Activated CD4-positive, alpha-beta memory T cell treated with anti-CD3 and anti-CD28 coated beads, Interleukin-2, amount 10 ng/mL, durations not matched to agents 7 days and 5 days (primary cell): Measurements from ENCODE around the gene LDLRAP1. TPM values are rescaled to one million over a fixed set of nuclear protein-coding genes. Genes with fewer than 3 reads are reported as not detected.
"Not testable (repeated sequence)": the region's sequence is repeated elsewhere in the genome, so short reads cannot be mapped to it uniquely, and the experiment has no call there.

Experiments used
- CTCF ChIA-PET: fragments of 350-600 bp; sonication (Branson Sonifier 250); formaldehyde crosslinking; loops from one replicate; lab custom pipeline; 2021; ENCODE audit warnings: antibody characterized with exemption, inconsistent platforms; lab: Charles Lee
- POLR2A ChIA-PET: fragments of 350-600 bp; sonication (Branson Sonifier 250); formaldehyde crosslinking; loops from one replicate; lab custom pipeline; 2021; ENCODE audit warnings: antibody characterized with exemption; lab: Charles Lee
- DNase-seq: peaks from one replicate; pipeline ENCODE4 v3.0.0-alpha.2; 2020
- H3K27ac Mint-ChIP-seq: one replicate; pipeline ENCODE4 v1.8.0; 2021; ENCODE audit warnings: mild to moderate bottlenecking, mixed read lengths
- H3K27me3 Mint-ChIP-seq: one replicate; pipeline ENCODE4 v1.8.0; 2021; ENCODE audit warnings: mixed read lengths
- H3K36me3 Mint-ChIP-seq: one replicate; pipeline ENCODE4 v1.8.0; 2021; ENCODE audit warnings: low read depth, mixed read lengths
- H3K4me1 Mint-ChIP-seq: one replicate; pipeline ENCODE4 v1.8.0; 2021; ENCODE audit warnings: mixed read lengths
- H3K4me3 Mint-ChIP-seq: one replicate; pipeline ENCODE4 v1.8.0; 2021; ENCODE audit warnings: mild to moderate bottlenecking, mixed read lengths
- H3K9me3 Mint-ChIP-seq: one replicate; pipeline ENCODE4 v1.8.0; 2021; ENCODE audit warnings: mixed read lengths
- total RNA-seq, 2 experiments: library from RNA; stranded (reverse); gene quantifications; one replicate each; pipeline ENCODE4 v1.2.3, GENCODE V29; 2021

Gene LDLRAP1
- total RNA-seq, 2 experiments from 2014 or later = 26.4 to 27.7 TPM

GRCh38 chr1:25577134-25577920 lies 33.9 kb downstream of the LDLRAP1 start:
- no peaks in the 10 kb centered on the region for H3K36me3 Mint-ChIP-seq
- ChIA-PET POLR2A (no interaction called here), CTCF (no interaction called here)
- no peak overlapping the region for H3K27ac Mint-ChIP-seq
- DNase-seq = no peak
- peaks cover 13% of the 10 kb centered on the region for H3K27me3 Mint-ChIP-seq
- no peaks in the 10 kb centered on the region for H3K9me3 Mint-ChIP-seq
- no peaks in the 10 kb centered on the region for H3K4me1 Mint-ChIP-seq
- no peak overlapping the region for H3K4me3 Mint-ChIP-seq

DNA sequence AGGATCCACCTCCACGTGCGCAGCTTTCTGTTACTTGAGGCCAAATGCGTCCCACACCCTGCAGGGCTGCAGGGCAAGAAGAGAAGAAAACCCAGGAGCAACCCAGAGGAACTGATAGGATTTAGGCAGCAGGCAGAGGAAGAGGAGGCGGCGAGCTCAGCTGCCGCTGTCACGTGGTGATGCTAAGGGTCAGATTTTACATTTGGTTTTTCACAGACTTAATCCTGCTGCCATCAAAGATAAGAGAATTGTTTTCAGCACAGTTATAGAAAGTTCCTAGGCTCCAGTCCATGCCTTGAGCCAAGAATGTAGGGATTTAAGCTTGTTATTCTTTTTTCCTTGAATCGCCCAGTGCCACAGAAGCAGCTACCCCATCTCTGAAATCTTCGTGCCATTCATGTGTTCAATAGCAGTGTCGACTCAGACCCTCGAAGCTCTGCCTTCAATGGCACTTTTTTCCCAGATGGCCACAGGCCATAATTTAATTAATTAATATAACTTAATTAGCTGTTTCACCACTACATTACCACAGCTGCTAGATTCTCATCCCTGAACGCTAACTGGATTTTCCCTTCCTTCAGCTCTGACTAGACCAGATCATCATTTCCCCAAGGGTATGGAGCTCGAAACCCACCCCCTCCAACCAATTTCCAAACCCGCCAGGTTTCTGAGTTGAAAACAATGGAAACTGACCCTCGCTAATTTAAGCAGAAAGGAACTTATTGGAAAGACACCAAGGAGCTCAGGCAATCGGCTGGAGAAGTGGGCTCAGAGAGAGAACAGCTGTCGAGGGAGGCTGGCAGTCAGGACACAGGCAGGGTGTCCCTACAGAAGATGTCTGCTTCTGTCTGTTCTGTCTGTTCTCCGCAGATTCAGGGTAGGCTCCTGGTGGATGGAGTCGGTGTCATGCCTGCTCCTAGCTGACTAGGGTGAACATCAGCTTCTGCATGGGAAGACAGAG lies 36.2 kb downstream of the LDLRAP1 start:
- Mint-ChIP-seq H3K9me3 (no peaks in the 10 kb centered on the region), H3K27me3 (peaks cover 26% of the 10 kb centered on the region), H3K36me3 (no peaks in the 10 kb centered on the region), H3K27ac (no peak overlapping the region), H3K4me3 (no peak overlapping the region), H3K4me1 (no peaks in the 10 kb centered on the region)
- POLR2A ChIA-PET = interaction anchor here (0.8 to 1.1 kb wide), 2 partner anchors 14 to 332 kb away, joined by 3 read pairs; partner anchors contain the start of gene RSRP1
- CTCF ChIA-PET = interaction anchor here (1.0 to 1.2 kb wide), 3 partner anchors 19 to 33 kb away, joined by 3 to 4 read pairs (median 3); no protein-coding TSS in a partner anchor
- DNase-seq = no peak

- Mint-ChIP-seq H3K27ac (no peak overlapping the region), H3K9me3 (no peaks in the 10 kb centered on the region), H3K4me3 (no peak overlapping the region), H3K27me3 (peaks cover 32% of the 10 kb centered on the region), H3K4me1 (no peaks in the 10 kb centered on the region), H3K36me3 (no peaks in the 10 kb centered on the region)
- DNase-seq = no peak
- CTCF ChIA-PET = interaction anchor here (1.2 kb wide), 1 partner anchor 18 kb away, joined by 3 read pairs; no protein-coding TSS in a partner anchor
- POLR2A ChIA-PET = interaction anchor here (1.1 kb wide), 1 partner anchor 334 kb away, joined by 3 read pairs; the partner anchor contains the start of gene RSRP1
These were observed 37.5 kb downstream of the LDLRAP1 start for GRCh38 chr1:25580927-25581326.

- no peak overlapping the region for H3K4me3 Mint-ChIP-seq
- no peaks in the 10 kb centered on the region for H3K9me3 Mint-ChIP-seq
- no peak overlapping the region for H3K27ac Mint-ChIP-seq
- peaks cover 36% of the 10 kb centered on the region for H3K27me3 Mint-ChIP-seq
- POLR2A ChIA-PET = no interaction called here
- DNase-seq = no peak
- peaks cover under 1% of the 10 kb centered on the region for H3K4me1 Mint-ChIP-seq
- CTCF ChIA-PET = interaction anchor here (1.8 kb wide), 1 partner anchor 9 kb away, joined by 7 read pairs; no protein-coding TSS in a partner anchor
- H3K36me3 Mint-ChIP-seq = no peaks in the 10 kb centered on the region
These were observed 38.4 kb downstream of the LDLRAP1 start for GRCh38 chr1:25581764-25582163.

- CTCF ChIA-PET = no interaction called here
- H3K9me3 Mint-ChIP-seq = no peaks in the 10 kb centered on the region
- no peak overlapping the region for H3K27ac Mint-ChIP-seq
These were observed 40.3 kb downstream of the LDLRAP1 start for GRCh38 chr1:25583519-25584370.

GRCh38 chr1:25586181-25586588 lies 42.8 kb downstream of the LDLRAP1 start:
- no peak overlapping the region for H3K4me3 Mint-ChIP-seq
- peaks cover 45% of the 10 kb centered on the region for H3K27me3 Mint-ChIP-seq
- ChIA-PET CTCF (no interaction called here), POLR2A (no interaction called here)
- H3K27ac Mint-ChIP-seq = no peak overlapping the region
- H3K36me3 Mint-ChIP-seq = no peaks in the 10 kb centered on the region
- H3K9me3 Mint-ChIP-seq = no peaks in the 10 kb centered on the region
- H3K4me1 Mint-ChIP-seq = peaks cover 9% of the 10 kb centered on the region
- no peak for DNase-seq

More at GRCh38 chr1:25583519-25584370, 40.3 kb downstream of the LDLRAP1 start:
- DNase-seq = no peak
- Mint-ChIP-seq H3K4me1 (peaks cover 9% of the 10 kb centered on the region), H3K27me3 (peaks cover 42% of the 10 kb centered on the region), H3K4me3 (no peak overlapping the region), H3K36me3 (no peaks in the 10 kb centered on the region)
- POLR2A ChIA-PET = interaction anchor here (0.6 kb wide), 1 partner anchor 328 kb away, joined by 3 read pairs; no protein-coding TSS in a partner anchor

GRCh38 chr1:25587290-25587689 lies 43.9 kb downstream of the LDLRAP1 start:
- Mint-ChIP-seq H3K36me3 (no peaks in the 10 kb centered on the region), H3K27ac (no peak overlapping the region), H3K4me3 (no peak overlapping the region), H3K27me3 (peaks cover 45% of the 10 kb centered on the region), H3K9me3 (no peaks in the 10 kb centered on the region), H3K4me1 (peaks cover 9% of the 10 kb centered on the region)
- CTCF ChIA-PET = no interaction called here
- POLR2A ChIA-PET = interaction anchor here (1.1 kb wide), 1 partner anchor 56 kb away, joined by 3 read pairs; no protein-coding TSS in a partner anchor
- peak; percentile 29 for DNase-seq

DNA sequence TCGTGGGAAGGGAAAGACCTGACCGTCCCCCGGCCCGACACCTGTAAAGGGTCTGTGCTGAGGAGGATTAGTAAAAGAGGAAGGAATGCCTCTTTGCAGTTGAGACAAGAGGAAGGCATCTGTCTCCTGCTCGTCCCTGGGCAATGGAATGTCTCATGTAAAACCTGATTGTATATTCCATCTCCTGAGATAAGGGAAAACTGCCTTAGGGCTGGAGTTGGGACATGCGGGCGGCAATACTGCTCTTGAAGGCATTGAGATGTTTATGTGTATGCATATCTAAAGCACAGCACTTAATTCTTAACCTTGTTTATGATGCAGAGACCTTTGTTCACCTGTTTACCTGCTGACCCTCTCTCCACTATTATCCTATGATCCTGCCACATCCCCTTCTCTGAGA lies 44.8 kb downstream of the LDLRAP1 start:
- CTCF ChIA-PET, H3K36me3 Mint-ChIP-seq, H3K27ac Mint-ChIP-seq, H3K4me1 Mint-ChIP-seq, H3K9me3 Mint-ChIP-seq, H3K4me3 Mint-ChIP-seq, DNase-seq: not testable (repeated sequence)
- H3K27me3 Mint-ChIP-seq = peaks cover 49% of the 10 kb centered on the region
- POLR2A ChIA-PET = interaction anchor here (1.1 kb wide), 1 partner anchor 55 kb away, joined by 3 read pairs; no protein-coding TSS in a partner anchor

GRCh38 chr1:25588786-25589185 lies 45.4 kb downstream of the LDLRAP1 start:
- DNase-seq, H3K9me3 Mint-ChIP-seq, POLR2A ChIA-PET, CTCF ChIA-PET, H3K36me3 Mint-ChIP-seq, H3K27ac Mint-ChIP-seq, H3K4me3 Mint-ChIP-seq, H3K4me1 Mint-ChIP-seq: not testable (repeated sequence)
- H3K27me3 Mint-ChIP-seq = peaks cover 49% of the 10 kb centered on the region

DNA sequence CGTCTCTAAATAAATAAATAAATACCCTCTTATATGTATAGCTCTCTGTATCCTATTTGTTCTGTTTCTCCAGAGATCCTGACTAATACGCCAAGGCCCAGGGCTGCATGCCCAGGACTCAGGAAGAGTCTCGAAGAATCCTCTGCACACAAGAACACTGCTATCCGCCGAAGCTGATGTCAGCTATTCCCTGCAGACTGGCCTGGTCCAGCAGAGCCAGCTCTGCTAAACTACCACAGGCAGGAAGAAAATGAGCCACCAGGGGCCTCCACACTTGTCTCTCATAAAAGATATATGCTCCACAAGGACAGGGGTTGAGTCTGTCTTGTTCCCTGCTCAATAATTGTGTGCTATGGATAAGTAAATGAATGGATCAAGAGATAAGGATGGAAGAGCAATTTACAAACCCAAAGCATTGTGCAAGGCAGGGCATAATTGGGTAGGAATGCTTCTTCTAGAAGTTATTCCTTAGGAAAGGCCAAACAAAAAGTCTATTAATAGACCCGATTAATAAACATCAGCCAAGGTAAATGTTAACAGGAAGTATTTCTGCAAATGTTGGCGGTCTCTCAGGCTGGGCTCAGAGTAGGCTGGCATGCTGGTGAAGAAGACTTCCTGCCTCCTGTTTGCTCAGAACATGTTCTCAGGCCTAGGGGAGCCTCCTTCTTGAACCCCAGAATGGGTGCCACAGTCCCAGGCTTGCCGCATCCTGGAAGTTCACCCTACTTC lies 46.9 kb downstream of the LDLRAP1 start:
- H3K27ac Mint-ChIP-seq = no peak overlapping the region
- H3K9me3 Mint-ChIP-seq = no peaks in the 10 kb centered on the region
- POLR2A ChIA-PET = no interaction called here
- H3K27me3 Mint-ChIP-seq = peaks cover 47% of the 10 kb centered on the region
- H3K36me3 Mint-ChIP-seq = no peaks in the 10 kb centered on the region
- CTCF ChIA-PET = interaction anchor here (0.6 to 0.8 kb wide), 2 partner anchors 9 to 18 kb away, joined by 3 read pairs; no protein-coding TSS in a partner anchor
- peaks cover 9% of the 10 kb centered on the region for H3K4me1 Mint-ChIP-seq
- DNase-seq = no peak
- H3K4me3 Mint-ChIP-seq = no peak overlapping the region

GRCh38 chr1:25593861-25594260 lies 50.5 kb downstream of the LDLRAP1 start:
- no peaks in the 10 kb centered on the region for H3K4me1 Mint-ChIP-seq
- ChIA-PET POLR2A (interaction anchor here (0.6 kb wide), 1 partner anchor 209 kb away, joined by 3 read pairs; no protein-coding TSS in a partner anchor), CTCF (interaction anchor here (0.9 kb wide), 2 partner anchors 15 to 21 kb away, joined by 3 read pairs; no protein-coding TSS in a partner anchor)
- H3K4me3 Mint-ChIP-seq = no peak overlapping the region
- DNase-seq = no peak
- H3K36me3 Mint-ChIP-seq = no peaks in the 10 kb centered on the region
- H3K27me3 Mint-ChIP-seq = peaks cover 47% of the 10 kb centered on the region
- H3K9me3 Mint-ChIP-seq = peaks cover under 1% of the 10 kb centered on the region
- no peak overlapping the region for H3K27ac Mint-ChIP-seq
